Fibroblast of gingiva (primary cell): ENCODE data around the gene UXS1.

ENCODE experiments used
- DNase-seq: peaks from one replicate; pipeline ENCODE4 v3.0.0-alpha.2; 2011; ENCODE audit warnings: low read depth

Gene UXS1

DNA sequence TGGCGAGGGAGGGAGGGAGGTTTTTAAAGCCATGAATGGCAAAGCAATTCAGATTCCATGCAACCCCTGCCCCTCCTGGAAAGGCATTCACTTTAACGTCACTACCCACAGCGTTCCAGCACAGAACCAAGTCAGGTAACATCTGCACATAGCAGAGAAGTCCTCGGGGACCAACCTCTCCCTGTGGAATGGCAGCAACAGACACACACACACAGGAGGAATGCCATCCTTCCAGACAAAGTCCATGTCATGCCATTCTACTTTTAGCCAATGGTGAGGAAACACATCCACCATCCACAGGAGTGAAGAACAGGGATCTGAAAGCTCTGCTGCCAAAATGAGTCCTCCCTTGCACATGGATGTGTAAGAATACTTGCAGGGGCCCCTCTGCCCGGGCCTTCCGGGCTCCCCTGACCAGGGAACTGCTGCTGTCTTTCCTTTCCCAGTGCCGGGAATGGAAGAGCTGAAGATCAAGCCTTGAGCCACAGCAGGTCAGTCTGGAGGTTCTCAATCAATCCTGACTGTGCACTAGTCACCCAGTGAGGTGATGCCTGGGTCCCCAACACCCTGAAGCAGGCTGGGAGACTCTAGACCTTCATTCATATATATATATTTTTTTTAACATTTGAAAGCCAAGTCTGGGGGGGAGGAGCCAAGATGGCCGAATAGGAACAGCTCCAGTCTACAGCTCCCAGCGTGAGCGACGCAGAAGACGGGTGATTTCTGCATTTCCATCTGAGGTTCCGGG, 63.7 kb downstream of the UXS1 start:
- no peak for DNase-seq

DNA sequence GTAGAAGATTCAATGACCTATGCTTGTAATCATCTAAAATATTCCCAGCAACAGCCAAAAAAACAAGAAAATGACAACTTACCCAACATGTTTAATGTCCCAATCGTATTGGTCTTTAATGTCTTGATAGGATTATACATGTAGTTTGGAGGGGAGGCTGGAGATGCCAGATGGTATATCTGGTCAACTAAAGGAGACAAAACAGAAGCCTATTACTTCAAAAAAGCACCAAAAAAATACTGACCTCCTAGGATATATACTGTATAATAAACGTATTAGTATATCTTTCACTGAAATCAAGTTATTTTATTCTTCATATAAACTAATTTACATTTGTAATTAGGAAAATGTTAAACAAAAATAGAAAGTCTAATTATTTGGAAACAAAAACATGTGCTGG, 64.5 kb downstream of the UXS1 start:
- DNase-seq, result no peak

DNA sequence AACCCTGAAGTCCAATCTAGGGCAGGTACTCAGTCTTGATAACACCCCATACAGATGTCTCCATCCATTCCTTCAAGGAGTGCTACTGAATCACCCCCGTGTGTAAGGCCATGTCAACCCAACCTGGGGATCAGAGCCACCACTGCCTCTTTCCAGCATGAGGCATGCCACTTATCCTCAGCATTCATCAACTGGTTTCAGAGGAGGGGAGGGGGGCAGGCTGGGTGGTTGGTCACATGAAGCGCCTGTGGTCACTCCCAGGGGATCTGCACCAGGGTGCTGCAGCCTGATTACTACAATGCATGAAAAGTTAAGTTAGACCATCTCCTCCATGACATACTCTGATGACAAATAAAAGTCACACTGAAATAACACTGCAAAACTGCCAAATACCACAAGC, 65.0 kb downstream of the UXS1 start:
- no peak for DNase-seq

DNA sequence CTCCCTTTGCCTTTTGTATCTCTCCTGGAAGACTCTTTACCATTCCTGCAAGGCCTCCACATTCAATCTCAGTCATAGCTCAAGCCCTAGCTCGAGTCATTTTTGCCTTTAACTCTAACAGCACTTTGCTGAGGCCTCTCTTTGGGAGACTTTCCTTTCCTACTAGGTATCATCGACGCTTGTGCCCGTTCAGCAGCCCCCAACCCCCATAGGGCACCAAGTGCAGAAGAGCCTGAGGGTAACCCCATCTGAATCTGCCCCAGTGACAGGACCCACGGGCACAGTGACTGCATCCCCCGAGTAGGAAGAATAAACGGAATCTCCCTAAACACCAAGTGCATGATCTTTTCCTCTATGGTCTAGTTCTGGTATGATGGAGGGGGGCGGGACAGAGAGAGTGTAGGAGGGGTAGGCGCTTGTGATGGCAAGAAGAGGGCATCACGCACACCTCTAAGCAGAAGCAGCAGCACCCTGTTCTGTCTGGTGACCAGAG, 66.3 kb downstream of the UXS1 start:
- DNase-seq, result no peak

DNA sequence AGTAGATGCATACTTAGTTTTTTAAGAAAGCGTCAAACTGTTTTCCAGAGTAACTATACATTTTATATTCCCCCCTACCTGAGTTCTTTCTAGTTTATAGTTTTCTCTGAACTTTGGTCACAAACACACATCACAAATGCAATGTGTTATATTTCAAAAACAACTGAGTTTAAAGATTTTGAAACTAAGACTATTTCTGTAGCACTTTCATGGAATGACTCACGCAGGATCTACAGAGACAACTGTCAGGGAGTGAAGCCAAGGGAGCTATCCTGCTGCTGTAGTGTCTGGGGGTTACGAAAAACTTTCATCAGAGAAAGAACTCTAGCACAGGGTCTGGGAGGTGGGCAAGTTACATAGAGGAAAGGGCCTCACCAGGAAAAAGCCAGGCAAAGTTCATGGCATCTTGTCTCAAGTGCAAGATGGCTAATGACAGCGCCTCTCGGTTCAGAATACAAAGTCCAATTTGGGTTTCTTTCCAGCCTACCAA, 66.8 kb downstream of the UXS1 start:
- peak; percentile 18 for DNase-seq

DNA sequence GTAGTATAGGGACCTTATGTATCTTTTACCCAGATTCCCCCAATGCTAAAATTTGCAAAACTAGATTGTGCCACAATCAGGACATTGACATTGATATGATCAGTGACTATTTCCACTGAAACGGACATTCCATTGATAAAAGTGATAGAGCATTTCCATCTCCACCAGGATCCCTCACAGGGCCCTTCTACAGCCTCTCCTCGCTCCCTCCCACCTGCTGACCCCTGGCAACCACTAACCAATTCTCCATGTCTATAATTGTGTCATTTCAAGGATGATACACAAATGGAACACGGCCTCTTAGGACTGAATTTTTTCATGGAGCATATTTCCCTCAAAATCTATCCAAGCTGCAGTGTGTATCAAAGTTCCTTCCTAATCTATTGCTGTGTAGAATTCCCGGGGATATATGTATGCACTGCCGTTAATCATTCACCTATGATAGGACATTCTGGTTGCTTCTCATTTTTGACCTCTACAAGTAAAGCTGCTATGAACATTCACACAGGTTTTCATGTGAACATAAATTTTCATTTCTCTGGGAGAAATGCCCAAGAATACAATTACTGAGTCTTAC, 67.3 kb downstream of the UXS1 start:
- no peak for DNase-seq

DNA sequence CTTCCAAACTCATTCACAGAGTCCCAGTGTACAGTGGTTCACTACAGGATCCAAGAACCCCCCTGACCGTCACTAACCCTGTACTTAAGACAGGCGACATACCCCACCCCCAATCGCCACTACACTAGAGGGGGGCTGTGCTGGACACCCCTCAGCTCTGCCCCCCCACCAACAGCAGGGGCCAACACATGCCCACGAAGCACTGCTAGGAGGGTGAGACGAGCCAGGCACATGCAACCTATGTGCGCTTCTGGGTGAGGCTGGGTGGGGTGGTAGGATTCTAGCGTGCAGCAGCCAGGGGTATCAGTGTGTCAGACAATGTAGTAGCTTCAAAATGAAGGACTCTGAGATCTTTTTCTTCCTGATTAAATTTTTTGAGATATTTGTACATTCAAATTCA, 67.8 kb downstream of the UXS1 start:
- DNase-seq, result no peak

DNA sequence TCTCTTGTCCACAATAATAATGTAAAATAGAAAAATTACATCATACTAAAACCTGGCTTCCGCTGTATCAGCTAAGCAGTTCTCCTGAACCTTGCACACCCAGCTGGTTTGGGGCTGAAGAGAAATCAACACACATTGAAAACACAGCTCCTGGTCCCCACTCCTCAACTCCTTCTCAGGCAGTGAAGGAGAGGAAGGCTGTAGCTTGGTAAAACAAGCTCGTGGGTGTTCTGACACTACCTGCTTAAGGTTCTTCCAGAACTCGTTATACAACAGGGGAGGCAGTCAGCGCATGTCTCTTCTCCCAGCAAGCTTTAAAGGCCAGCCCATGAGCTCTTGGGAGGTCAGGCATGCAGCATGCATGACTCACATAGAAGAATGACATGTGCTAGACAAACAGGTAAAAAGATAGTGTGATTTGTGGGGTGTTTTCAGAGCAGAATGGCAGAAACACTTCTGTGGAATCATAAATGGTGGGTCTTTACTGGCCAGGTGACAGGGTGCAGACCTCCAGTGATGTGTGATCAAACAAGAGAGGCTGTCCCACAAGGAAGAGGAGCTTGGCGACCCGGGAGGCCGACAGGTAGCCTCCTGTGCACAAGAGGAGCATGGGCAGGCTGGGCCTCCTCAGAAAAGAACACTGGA, 69.1 kb downstream of the UXS1 start:
- no peak for DNase-seq

DNA sequence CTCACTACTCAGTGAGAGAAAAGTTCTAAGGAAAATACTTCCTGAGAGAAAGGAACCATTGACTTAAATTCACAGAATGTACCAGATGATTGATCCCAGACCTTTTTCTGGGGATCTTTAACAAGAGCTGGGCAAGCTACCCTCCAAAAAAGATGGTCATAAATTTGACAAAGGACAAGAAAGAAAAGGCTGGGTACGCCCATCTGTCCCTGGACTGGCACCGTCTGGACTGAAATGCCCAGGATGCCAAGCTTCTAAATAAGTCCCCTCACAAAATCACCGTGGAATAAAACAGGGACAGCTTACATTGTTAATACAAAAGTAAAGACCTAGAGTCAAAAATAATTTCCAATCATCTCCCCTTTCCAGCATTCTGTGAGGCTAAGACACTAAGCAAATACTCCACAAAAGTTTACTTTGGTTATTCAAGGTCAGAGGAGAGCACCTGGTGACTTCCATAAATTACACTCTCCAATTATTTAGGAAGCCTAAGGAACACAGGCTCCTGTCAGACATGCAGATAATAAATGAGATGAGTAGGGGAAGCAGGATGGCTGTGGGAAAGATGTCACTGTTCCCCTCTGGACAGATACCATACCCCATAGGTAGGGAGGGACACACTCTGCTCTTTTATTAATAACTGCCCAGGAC, 69.9 kb downstream of the UXS1 start:
- DNase-seq, result no peak

DNA sequence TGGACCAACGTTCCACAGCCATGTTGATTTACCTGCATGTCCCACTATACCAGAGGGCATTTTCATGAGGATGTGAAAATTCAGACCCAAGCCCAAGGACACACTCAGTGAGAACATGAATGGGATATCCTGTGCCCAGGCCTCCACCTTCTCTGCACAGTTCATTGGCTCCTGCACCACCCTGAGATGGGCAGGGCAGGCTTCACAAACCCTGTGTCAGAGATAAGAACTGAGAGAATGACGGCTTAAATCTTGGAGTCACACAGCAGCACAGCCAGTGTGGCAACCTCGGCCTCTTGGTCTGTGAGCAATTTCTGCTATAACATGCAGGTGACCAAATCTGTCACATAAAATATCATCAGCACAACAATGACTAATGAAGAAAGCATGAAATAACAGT, 71.9 kb downstream of the UXS1 start:
- DNase-seq, result no peak

DNA sequence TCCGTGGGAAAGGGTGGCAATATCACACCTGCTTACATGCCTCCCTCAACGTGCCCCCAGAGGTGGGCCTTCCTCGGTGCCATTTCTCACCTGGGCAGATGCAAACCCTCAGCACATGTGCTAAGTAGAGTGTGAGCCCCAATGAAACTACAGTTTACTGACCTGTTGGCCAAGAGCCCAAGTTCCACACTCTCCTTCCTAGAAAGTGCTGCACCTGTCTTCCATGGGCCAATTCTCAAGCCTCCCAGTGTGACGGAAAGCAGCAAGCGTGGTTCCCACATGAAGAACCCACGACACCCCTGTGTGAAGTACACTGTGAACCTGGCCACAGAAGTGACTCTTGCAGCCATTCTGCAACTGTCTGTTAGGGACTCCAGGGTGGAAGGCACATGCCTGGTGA, 73.7 kb downstream of the UXS1 start:
- DNase-seq, result no peak

DNA sequence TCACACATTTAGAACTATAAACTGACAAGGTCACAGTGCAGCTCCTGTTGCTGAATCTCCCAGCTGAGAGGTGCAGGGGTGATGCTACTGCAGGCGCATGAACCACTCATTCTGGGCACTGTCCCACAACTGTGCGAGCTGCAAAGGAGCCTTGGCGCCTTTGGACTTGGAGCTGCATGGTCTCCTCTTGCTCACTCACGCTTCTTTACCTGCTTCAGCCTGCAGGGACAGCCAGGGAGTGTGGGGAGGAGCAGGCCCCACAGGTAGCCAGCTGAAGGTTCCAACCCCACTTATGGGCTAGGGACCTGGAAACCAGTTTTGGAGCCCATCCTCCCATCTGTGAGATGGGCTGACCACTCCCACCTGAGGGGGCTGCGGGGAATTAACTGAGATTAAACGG, 75.0 kb downstream of the UXS1 start:
- DNase-seq, result no peak

DNA sequence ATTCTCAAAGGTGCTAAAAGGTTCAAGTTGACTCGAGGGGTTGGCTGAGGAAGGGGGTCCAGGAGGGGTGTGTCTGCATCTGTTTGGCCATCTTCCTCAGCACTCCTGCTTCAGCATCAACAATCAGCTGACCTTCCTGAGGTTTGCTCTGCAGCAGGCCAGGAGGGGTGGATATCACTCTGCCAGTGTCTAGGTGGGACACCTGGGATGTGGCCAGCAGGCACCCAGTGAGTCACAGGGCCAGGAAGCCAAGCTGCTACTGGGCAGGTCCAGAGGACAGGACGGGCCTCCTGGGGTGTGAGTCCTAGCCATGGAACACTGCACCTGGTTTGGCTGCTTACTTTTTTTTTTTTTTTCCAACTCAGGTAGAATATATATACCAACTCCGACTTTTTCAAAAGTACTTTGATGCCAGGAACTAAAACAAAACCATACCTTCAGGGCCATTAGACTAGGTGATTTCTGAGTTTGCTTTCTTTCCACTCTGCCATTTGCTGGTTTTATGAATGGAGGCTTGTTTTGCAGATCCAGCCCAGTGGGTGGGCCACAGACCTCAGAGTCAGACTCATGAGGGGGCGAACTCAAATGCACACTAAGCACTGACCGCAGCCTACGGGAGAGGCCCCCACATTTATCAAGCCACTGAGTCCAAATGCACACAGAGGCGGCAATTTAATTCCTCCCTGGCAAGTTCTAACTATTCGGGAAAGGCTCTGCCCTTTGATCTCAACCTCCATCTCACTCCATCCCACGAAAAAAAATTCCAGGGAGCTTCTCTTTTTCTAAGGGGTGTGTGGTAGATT, 76.0 kb downstream of the UXS1 start:
- DNase-seq, result no peak

DNA sequence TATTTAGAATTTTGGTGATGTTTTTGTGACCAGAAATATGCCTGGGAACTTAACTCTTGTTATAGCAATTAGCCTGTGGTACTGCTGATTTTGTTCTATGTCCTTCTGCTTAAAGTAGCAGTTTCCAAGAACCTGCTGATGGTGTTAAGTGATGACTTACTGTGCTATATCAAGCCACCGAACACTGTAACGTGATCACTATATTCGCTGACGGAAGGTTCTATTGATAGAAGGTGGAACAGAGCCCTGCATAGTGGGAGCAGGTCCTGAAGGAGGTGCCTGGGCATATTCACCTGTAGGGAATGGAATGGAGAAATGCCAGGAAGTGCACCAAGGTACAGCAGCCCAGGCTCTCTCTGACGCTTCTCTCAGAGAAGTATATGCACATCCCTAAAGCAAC, 76.8 kb downstream of the UXS1 start:
- no peak for DNase-seq

DNA sequence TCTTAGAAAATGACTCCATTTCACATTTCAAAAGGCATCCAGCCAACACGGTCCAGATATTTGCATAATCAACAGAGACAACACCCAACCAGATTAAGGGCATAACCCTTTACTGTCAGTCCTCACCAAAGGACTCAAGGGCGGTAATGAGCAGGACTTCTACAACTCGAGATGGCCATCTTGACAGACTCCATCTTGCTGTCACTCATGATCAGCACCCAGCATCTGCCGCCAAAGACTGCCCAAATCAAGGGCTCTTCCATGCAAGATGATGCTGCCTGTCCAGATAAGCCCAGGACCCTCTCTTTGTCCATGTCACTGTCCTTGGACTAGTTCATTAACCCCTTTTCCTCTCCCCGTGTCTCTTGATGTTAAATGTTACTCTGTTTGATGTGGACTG, 77.9 kb downstream of the UXS1 start:
- DNase-seq, result no peak

DNA sequence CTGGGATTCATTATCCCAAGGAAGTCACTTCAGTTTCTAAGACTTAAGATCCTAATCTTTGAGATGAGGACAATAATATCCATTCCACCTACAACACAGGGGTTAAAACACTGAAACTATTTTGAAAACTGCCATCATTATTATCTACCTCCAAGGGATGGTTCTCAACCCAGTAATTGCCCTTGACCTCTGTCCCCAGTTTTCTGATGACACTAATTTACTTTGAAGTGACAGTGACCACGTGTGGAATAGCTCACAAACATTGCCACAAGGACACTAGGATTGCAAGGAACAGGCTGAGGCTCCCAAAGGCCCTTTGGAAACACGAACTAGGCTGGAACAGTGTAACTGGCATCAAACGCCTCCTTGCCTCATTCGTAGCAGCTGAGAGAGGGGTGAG, 78.4 kb downstream of the UXS1 start:
- DNase-seq, result no peak

DNA sequence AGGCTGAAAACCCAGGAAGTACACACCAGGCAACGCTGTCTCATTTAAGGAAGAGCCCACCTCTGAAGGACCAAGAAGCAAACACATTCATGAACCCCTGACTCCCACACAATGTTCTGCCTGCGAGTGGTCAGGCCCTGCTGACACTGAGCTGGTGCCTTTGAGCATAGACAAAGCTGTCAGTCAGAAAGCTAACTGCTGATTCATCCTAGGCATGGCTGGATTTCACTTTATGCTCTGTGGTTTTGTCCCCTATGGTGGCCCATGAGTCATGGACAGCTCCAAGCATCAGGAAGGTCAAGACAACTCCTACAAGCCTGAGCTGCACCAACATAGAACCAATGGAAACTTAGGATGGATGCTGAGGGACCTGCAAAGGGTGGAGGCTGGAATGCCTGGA, 78.9 kb downstream of the UXS1 start:
- peak; percentile 50 for DNase-seq

DNA sequence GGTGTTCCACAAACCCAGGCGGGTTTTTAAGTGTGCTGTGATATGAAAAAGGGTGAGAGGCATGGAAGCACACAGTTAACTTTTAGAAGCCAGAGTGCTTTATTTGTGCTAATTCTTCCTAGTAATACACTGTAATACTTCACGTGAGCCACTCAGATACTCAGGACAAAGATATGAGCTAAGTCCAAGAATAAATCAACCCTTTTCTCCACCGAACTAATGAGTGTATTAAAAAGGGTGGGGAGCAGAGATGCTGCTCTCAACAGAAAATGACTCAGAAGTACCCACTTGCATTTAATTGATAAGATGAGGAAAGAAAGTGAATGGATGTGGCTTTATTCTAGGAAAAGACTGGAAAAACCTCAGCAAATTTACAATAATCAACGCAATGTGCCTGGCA, 79.9 kb downstream of the UXS1 start:
- DNase-seq, result no peak

DNA sequence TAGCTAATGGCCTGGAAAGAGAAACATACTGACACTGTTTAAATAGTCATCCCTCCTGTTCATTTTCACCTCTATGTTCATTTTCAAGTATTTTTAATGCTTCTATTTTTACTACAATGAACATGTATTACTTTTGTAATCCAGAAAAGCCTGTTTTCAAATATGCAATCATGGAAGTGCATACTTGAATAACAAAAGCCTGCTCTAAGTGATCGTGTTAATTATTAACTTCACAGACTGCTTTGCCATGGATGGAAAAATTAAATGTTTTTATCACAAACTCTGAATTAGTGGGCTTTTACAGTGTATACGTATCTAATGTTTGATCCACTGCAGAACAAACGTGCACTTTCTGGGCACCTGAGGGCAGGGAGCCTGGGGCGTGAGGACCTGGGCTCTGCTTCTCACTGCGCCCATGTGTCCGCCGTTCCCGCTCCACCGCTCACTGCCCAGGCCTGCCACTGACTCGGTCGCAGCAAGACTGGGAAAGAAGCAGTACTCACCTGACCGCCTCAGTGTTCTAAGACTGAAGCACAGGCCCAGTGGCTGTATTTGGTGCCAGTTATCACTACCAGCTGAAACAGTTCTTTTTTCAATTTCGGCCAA, 80.6 kb downstream of the UXS1 start:
- DNase-seq, result no peak

DNA sequence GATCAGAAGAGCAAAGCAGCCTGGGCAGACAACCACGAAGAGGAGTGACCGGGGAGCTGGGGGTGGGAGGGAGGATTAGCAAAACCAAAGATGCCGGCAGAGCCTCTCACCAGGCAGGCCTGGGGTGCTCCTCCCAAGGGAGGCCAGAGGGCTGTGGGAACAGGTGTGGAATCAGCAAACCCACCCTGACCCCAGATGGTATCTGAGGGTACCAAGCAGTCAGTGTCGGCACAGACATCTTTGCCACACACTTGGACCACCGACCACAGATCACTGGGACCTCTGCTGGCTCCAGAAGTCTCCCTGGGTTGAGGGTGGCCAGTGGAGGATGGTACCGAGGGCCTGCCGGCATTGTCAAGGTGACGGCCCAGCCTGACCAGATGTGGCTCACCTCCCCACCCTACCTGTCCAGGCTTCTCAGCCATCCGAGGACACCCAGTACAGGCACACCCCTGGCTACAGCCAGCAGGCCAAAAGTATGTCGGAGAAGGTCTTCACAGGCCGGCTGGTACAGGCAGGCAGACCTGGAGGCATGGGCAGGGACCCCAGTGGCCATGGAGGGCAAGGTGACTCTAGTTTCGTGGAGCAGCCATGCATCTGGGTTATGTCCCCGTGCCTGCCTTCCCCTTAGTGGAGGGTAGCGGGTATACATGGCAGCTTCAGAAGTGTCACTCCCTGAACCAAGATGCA, 82.1 kb downstream of the UXS1 start:
- no peak for DNase-seq
